OCI-LY1 (cell line): Measurements from ENCODE around the gene PPP2R1B.
"Not testable (repeated sequence)": the region's sequence is repeated elsewhere in the genome, so short reads cannot be mapped to it uniquely, and the experiment has no call there.

Experiments used
- CTCF ChIP-seq: fragments of 200-600 bp; sonication (generic), shearing (Covaris generic); IDR thresholded peaks from 2 replicates; pipeline ENCODE4 v1.5.1; 2017; ENCODE audit warnings: mild to moderate bottlenecking, antibody characterized with exemption, low read length, moderate library complexity, mixed read lengths
- EZH2 ChIP-seq: fragments of 200-600 bp; sonication (generic), shearing (Covaris generic); IDR thresholded peaks from 2 replicates; pipeline ENCODE4 v1.8.0; 2017; ENCODE audit warnings: borderline replicate concordance, mixed run types, mild to moderate bottlenecking, antibody characterized with exemption, low read length, moderate library complexity, mixed read lengths

- not testable (repeated sequence) for TF ChIP-seq EZH2, CTCF
These were observed 48.5 kb downstream of the PPP2R1B start for GRCh38 chr11:111717660-111718059.
